DOHH2 (cell line): ENCODE measurements around the gene ABHD17B.

Experiments used
- CTCF ChIP-seq: fragments of 200-600 bp; sonication (generic); IDR thresholded peaks from one replicate; pipeline ENCODE4 v1.5.1; 2014; ENCODE audit warnings: antibody characterized with exemption, mild to moderate bottlenecking, low read depth, low read length; ENCODE audit not compliant: poor library complexity, severe bottlenecking
- EZH2phosphoT487 ChIP-seq: fragments of 200-600 bp; sonication (generic); IDR thresholded peaks from 2 replicates; pipeline ENCODE4 v1.6.1; 2017; ENCODE audit warnings: borderline replicate concordance, mild to moderate bottlenecking, antibody characterized with exemption, low read length, moderate library complexity, mixed read lengths

GRCh38 chr9:71885467-71885866, 25.5 kb downstream of the ABHD17B start:
- TF ChIP-seq CTCF (no peak), EZH2phosphoT487 (no peak)
